NCI-H748 (cell line): ENCODE results near the gene TENM3.
A peak's percentile ranks its signal among the peaks of the same experiment; 100 is the strongest.

Source experiments
- DNase-seq: peaks from one replicate; lab custom pipeline; 2025; ENCODE audit not compliant: unreplicated experiment; lab: John Stamatoyannopoulos, UW

Gene TENM3

DNA sequence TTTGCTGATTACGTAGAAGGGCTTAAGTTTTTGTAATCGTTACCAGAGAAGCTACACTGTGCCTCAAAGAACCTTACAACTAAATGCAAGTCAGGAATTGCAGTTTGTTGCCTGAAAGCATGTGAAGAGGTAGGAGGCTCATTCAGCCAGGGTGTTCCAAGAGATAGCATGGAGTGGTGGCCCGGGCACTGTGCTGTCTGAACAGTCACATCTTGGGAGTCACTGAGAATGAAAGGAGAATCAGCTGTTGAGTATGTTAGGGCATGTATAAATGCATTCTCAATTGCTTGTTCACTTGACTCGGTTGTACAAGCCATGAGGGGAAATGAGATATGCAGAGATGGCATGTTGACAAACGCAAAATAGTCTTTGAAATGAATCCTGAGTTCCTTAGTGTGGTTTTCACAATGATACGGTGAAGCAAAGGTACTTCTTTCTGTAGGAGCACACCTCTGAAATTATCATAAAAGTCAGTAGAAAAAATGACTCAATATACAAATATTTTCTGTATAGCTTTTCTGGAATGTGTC lies 513.0 kb downstream of the TENM3 start:
- DNase-seq: no peak

- DNase-seq: no peak
These were observed 515.1 kb downstream of the TENM3 start for GRCh38 chr4:182758273-182758672.

DNA sequence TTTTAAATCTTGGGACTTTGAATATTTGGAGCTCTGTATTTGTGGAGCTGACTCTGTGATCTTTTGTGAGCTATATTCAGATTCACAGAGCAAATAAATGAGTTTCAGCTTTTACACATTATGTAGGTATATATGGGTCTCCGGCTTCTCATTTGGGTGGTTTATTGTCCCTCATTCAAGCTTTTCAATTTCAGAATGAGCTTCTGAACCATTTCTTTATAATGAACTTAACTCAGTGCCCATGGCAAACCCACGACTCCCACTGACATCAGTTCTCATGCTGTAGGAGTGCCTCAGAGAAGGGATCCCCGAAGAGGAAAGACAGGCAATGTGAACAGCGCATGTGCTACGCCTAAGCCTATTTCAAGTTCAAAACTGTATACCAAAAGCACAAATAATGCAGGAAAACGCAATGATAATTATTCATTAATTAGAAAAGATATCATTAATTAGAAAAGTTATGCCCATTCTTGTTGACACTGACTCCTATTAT lies 517.4 kb downstream of the TENM3 start:
- no peak for DNase-seq

DNA sequence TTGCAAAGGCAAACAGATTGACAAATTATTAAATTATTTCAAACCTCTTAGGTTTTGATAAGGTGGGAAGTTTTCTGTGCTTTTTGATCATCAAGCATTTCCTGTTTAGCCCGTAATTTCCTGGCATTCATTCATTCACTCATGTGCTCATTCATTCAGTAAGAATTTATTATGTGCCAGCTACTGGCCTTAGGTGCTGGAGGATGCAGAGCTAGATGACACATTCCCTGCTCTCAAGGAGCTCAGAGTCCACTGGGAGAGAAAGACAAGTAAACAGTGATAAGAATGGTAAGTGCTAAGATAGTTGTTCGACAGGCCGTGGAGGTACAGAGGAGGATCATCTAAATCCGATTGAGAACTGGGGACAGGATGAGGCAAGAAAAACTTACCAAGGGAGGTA lies 520.9 kb downstream of the TENM3 start:
- DNase-seq: no peak

GRCh38 chr4:182764642-182765041 lies 521.4 kb downstream of the TENM3 start:
- no peak for DNase-seq

- DNase-seq: no peak
These were observed 523.0 kb downstream of the TENM3 start for GRCh38 chr4:182765987-182766856.

- DNase-seq: no peak
These were observed 523.7 kb downstream of the TENM3 start for GRCh38 chr4:182766857-182767250.

DNA sequence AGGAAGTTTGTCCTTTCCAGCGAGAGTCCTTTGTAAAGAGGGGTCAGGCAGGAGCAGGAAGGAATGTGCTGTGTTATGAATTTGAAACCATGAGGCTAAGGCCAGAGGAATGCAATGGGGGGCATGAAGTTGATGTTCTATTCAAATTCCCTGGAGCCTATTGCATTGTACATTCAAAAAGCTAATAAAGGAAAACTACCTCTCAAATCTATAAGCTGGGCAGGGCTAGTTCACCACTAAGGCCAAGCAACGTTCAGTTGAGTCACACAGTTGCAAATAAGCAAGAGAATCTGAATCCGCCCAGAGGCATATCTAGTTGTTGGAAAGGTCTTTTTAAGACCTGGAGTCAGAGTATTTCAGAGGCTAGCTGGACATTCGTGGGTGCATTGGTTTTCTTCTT lies 525.6 kb downstream of the TENM3 start:
- DNase-seq: no peak

DNA sequence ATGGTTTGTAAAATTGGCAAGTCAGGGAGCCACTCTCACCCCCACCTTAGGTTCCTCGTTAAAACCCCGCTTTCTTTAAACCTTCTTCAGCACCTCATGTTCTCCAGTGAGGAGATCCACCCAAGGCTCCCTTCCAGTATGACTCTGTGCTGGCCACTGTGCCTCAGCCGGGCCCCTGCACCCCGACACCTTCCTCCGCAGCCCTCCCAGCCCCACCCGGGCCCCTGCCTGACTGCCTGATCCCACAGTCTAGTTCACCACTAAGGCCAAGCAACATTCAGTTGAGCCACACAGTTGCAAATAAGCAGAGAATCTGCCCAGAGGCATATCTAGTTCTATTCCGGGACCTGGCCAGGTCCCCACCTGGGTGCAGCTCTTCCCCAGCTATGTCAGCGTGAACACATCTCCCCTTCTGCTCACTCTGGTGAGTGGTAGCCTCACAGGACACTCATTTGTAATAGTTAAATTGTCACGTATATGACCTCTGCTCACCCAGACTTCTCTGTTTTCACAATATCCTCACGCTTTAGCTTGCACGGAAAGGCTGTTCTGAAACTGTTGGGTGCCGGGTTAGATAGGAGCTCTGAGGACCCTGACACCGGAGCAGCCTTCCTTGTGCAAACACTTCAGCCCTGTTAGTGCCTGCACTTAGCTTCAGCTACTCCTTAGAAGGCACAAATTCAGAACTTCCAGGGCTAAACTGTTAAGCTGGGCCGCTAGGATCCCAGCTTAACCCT lies 527.2 kb downstream of the TENM3 start:
- DNase-seq: no peak

DNA sequence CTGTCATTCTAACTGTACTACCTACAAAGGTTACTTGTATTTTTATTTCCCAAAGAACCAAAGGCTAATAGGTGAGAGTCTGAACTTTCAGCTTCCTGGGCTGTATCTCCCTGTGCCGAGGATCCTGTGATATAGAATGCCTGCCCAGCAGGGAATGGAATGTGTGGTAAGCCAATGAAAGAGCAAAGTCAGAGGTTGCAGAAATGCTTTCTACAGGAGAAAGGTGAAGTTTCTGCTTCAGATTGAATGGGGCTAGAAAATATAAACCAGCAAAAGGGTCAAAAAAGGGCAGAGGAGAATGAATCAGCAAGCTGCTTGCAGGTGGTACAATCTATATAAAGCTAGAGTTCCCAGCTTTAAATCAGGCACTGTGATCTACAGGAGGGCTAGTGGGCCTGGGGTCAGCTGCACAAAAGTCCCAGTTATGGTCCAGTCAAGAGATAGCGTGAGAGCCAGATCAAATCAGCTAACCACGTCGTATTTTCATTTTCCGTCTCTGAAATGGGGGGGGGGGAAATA lies 527.9 kb downstream of the TENM3 start:
- no peak for DNase-seq

GRCh38 chr4:182775075-182775474 lies 531.9 kb downstream of the TENM3 start:
- no peak for DNase-seq

DNA sequence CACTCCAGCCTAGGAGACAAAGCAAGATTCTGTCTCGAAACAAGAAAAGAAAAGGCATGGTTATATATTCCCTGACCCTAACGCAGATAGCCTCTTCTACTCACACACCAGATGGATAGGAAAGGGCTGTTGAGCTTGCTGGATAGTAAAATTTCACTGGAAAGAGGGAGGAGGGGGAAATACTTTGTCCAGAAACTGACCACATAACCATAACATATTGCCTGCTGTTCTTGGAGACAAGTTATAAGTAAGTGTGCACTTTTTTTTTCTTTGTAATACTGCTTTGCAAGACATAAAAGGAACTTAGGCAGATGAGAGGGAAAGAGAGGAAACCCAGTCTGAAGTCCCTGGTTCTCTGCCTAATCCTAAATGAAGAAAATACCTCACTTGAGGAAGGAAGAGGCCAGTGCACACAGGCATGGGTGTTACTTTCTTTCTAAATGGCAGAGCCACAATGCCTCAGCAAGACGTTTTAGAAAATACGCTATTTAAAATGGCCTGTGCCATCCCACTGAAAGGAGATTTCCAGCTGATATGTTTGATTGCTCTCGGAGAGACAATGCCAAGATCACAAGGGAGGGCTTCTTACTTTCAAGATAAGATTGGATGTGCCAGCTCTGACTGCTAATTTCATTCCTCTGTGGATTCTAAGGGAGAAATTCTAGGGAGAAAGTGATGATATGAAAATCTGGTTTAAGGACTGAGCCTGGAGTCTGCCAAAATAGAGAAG lies 533.3 kb downstream of the TENM3 start:
- no peak for DNase-seq

DNA sequence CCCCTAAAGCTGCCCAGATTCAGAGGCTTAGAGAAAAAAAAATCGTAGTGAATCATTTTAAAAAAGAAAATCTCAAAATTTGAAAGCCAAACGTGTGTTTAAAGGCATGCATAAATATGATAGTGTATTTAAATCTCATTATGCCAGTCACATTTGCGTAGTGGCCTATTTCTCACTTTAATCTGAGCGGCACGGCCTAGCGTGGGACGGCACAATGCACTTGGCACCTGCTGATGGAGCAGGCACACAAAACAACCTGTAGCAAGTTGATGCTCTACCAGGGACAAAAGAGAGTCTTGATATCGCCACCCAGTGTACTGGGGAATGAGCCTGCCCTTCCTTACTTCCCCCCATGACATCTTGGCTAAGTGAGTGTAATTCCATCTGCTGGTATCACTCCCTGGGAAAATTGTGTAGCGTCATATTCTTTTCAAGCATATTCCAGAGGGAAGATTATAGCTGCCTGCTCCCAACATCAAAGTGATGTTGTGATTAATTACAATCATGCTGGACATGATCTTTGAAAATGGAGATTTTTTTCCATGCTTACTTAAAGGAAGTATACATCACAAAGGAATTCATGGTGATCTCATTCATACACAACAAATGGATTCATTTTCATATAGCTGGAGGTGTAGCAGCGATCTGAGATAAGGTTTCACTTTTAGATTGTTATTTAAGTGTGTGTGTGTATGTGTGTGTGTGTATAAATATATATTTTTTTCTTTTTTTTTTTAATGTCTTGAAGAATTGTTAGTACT lies 535.2 kb downstream of the TENM3 start:
- DNase-seq: no peak

DNA sequence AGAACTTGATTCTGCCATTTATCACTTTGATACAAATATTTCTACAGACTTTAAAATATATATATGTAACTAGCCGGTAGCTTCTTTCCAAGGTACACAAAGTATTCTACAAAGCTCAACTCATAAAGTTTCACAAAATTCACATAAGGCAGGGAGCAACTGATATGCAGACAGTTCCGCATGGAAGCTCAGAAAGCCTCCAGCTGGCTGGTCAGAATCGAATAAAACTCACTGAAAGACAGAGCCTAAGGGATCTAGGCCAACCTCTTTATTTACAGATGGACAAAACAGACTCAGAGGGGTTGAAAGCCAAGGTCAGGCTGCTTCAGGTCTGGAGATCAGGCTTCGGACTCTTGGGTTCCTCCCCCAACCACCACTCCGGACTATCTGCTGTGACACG lies 543.8 kb downstream of the TENM3 start:
- DNase-seq: no peak

DNA sequence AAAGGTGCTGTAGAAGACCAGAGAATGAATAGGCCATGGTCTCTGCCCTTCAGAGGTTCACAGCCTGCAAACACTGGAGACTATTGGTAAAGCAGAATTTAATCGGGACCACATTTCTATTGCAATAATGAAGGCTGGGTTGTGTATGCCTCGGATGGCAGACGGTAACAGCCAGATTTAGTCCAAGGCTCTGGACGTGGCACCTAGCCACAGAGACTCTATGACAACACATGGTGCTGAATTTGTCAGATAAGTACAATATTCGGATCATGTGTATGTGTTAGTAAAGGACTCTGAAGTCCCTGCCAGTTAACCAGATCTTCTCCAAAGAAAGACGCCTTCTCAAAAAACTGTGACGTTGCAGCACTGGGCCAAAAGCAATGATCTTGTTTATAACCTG lies 545.0 kb downstream of the TENM3 start:
- DNase-seq: no peak

- peak; percentile 35 for DNase-seq
These were observed 546.3 kb downstream of the TENM3 start for GRCh38 chr4:182789529-182789928.

- peak; percentile 30 for DNase-seq
These were observed 552.4 kb downstream of the TENM3 start for GRCh38 chr4:182795446-182796238.

DNA sequence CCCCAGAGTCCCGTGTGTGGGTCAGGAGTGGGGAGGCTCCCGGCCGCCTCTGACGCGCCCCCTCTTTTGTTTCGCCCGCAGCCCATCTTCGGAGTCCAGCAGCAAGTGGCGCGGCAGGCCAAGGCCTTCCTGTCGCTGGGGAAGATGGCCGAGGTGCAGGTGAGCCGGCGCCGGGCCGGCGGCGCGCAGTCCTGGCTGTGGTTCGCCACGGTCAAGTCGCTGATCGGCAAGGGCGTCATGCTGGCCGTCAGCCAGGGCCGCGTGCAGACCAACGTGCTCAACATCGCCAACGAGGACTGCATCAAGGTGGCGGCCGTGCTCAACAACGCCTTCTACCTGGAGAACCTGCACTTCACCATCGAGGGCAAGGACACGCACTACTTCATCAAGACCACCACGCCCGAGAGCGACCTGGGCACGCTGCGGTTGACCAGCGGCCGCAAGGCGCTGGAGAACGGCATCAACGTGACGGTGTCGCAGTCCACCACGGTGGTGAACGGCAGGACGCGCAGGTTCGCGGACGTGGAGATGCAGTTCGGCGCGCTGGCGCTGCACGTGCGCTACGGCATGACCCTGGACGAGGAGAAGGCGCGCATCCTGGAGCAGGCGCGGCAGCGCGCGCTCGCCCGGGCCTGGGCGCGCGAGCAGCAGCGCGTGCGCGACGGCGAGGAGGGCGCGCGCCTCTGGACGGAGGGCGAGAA lies 556.5 kb downstream of the TENM3 start:
- no peak for DNase-seq

- no peak for DNase-seq
These were observed 557.0 kb downstream of the TENM3 start for GRCh38 chr4:182800216-182800515.
